Measurements from ENCODE around the gene PTS. TPM values are rescaled to one million over a fixed set of nuclear protein-coding genes. Genes with fewer than 3 reads are reported as not detected.

PTS gene
- total and polyA plus RNA-seq, 9 of the 15 experiments (the other 6 are each of a cell fraction or from before 2014, with no cell fraction given): 27.1 to 72.7 (median 41.1) TPM

DNA sequence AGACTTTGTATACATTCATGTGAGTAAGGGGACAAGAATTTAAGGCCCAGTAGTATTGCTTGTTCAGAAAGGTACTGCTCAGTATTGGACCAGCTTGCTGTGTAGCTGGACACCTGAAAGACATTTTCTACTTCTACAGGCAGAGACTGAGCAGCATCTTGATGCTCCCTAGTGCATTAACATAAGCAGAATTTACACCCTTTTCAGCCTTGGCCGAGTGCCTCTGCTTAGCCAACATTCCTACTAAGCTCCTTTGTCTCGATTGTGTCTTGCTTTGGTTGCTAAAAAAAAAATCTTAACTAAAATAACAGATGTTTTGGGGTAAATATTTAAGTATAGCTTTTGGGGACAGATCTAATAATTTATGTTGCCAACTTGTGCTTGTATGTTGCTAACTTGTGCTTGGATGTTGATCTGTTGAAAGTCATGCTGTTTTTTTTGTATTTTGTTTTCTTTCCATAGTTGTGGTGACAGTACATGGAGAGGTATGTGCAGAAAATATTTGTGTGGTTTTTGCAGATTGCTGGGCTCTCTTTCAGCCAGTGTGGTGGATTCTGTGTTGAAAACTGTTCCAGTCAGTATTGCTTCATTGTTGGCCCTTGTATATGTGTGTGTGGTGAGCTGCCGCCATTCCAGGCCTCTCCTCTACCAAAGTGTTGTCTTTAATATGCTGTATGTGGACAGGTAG is 3.7 kb downstream of the PTS start (continued):
- TF ChIP-seq MTA2 (IDR thresholded peaks at IDR 0.05; ENCODE audit: low read depth): no peak

DNA sequence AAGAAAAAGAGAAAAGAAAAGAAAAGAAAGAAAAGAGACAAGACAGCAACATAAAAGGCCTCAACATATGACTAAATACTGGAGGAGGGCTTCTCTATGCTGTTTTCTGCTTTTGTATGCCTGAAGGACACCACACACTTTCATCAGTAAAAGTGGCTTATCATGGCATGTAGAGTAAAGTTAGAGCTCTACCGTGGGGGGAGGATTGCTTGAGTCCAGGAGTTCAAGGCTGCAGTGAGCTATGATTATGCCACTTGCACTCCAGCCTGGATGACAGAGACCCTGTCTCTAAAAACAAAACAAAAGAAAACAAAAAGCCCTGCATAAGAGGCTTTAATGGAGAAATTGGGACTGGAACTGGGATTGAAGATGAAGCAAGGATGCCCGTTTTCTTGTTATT is 5.7 kb downstream of the PTS start:
- peaks cover 0 to 5% of the 10 kb centered on the region in 2 experiments; a peak in 2 of 5 replicates for H3K4me1 ChIP-seq (replicated peaks in 1 of 2; ENCODE audit: control insufficient read depth in 2 of 2, insufficient read depth in 2 of 2, low read length in 2 of 2)
- TF ChIP-seq, protein P1, sequence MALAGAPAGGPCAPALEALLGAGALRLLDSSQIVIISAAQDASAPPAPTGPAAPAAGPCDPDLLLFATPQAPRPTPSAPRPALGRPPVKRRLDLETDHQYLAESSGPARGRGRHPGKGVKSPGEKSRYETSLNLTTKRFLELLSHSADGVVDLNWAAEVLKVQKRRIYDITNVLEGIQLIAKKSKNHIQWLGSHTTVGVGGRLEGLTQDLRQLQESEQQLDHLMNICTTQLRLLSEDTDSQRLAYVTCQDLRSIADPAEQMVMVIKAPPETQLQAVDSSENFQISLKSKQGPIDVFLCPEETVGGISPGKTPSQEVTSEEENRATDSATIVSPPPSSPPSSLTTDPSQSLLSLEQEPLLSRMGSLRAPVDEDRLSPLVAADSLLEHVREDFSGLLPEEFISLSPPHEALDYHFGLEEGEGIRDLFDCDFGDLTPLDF (CRISPR knock-in tag; IDR thresholded peaks at IDR 0.05): no peak
- no peak for TF ChIP-seq TEAD4 (IDR thresholded peaks at IDR 0.05; ENCODE audit: low read length)
- no peak for TF ChIP-seq TEAD4 (CRISPR knock-in tag; IDR thresholded peaks at IDR 0.05; ENCODE audit: borderline replicate concordance)
- no peak for TF ChIP-seq HDAC6 (IDR thresholded peaks at IDR 0.05; ENCODE audit: low read depth, low read length)
- TF ChIP-seq ZSCAN29 (IDR thresholded peaks at IDR 0.05): no peak
- TF ChIP-seq, protein P2, sequence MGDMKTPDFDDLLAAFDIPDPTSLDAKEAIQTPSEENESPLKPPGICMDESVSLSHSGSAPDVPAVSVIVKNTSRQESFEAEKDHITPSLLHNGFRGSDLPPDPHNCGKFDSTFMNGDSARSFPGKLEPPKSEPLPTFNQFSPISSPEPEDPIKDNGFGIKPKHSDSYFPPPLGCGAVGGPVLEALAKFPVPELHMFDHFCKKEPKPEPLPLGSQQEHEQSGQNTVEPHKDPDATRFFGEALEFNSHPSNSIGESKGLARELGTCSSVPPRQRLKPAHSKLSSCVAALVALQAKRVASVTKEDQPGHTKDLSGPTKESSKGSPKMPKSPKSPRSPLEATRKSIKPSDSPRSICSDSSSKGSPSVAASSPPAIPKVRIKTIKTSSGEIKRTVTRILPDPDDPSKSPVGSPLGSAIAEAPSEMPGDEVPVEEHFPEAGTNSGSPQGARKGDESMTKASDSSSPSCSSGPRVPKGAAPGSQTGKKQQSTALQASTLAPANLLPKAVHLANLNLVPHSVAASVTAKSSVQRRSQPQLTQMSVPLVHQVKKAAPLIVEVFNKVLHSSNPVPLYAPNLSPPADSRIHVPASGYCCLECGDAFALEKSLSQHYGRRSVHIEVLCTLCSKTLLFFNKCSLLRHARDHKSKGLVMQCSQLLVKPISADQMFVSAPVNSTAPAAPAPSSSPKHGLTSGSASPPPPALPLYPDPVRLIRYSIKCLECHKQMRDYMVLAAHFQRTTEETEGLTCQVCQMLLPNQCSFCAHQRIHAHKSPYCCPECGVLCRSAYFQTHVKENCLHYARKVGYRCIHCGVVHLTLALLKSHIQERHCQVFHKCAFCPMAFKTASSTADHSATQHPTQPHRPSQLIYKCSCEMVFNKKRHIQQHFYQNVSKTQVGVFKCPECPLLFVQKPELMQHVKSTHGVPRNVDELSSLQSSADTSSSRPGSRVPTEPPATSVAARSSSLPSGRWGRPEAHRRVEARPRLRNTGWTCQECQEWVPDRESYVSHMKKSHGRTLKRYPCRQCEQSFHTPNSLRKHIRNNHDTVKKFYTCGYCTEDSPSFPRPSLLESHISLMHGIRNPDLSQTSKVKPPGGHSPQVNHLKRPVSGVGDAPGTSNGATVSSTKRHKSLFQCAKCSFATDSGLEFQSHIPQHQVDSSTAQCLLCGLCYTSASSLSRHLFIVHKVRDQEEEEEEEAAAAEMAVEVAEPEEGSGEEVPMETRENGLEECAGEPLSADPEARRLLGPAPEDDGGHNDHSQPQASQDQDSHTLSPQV (IDR thresholded peaks at IDR 0.05): no peak
- no peak for TF ChIP-seq ZKSCAN8 (CRISPR knock-in tag; IDR thresholded peaks at IDR 0.05)
- TF ChIP-seq, protein P3, sequence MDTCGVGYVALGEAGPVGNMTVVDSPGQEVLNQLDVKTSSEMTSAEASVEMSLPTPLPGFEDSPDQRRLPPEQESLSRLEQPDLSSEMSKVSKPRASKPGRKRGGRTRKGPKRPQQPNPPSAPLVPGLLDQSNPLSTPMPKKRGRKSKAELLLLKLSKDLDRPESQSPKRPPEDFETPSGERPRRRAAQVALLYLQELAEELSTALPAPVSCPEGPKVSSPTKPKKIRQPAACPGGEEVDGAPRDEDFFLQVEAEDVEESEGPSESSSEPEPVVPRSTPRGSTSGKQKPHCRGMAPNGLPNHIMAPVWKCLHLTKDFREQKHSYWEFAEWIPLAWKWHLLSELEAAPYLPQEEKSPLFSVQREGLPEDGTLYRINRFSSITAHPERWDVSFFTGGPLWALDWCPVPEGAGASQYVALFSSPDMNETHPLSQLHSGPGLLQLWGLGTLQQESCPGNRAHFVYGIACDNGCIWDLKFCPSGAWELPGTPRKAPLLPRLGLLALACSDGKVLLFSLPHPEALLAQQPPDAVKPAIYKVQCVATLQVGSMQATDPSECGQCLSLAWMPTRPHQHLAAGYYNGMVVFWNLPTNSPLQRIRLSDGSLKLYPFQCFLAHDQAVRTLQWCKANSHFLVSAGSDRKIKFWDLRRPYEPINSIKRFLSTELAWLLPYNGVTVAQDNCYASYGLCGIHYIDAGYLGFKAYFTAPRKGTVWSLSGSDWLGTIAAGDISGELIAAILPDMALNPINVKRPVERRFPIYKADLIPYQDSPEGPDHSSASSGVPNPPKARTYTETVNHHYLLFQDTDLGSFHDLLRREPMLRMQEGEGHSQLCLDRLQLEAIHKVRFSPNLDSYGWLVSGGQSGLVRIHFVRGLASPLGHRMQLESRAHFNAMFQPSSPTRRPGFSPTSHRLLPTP (IDR thresholded peaks at IDR 0.05; ENCODE audit: borderline replicate concordance, extremely low read depth, insufficient read length): no peak
- no peak for TF ChIP-seq ELF1 (tag; IDR thresholded peaks at IDR 0.05)
- no peak for TF ChIP-seq NR2C1 (IDR thresholded peaks at IDR 0.05)
- no peak for TF ChIP-seq NR2C1 (tag; IDR thresholded peaks at IDR 0.05)
- TF ChIP-seq CREBBP (IDR thresholded peaks at IDR 0.05; ENCODE audit: low read depth, low read length): no peak

More for the DNA sequence above, 5.7 kb downstream of the PTS start:
- H3K4me3 ChIP-seq: no peak overlapping the region
- no peaks in the 10 kb centered on the region for H3K27me3 ChIP-seq (ENCODE audit: control insufficient read depth in 2 of 2, insufficient read depth in 2 of 2, low read length in 2 of 2)
- H3K36me3 ChIP-seq (ENCODE audit: control insufficient read depth, insufficient read depth, low read length): peaks cover 72% of the 10 kb centered on the region
- BruUV-seq (replicated peaks): no TSS peak
- H3K4me2 ChIP-seq (ENCODE audit: insufficient read depth, low read length): no peak overlapping the region
- intact Hi-C loops (cut with micrococcal nuclease) (no loop called here), in situ Hi-C loops (cut with MboI) (no loop called here)
- POLR2A ChIA-PET: no interaction called here
- H3K9me1 ChIP-seq (ENCODE audit: control insufficient read depth, insufficient read depth, low read length): no peaks in the 10 kb centered on the region
- ATAC-seq (no peak), DNase-seq (ENCODE audit: extremely low read depth in 1 of 4, low spot score in 3 of 4) (no peak), FAIRE-seq (no peak)
- no peak overlapping the region for H3K9ac ChIP-seq (ENCODE audit: insufficient read depth in 1 of 2, low read depth in 2 of 2, low read length in 2 of 2)
- peaks cover 17% of the 10 kb centered on the region for H3K79me2 ChIP-seq (ENCODE audit: control insufficient read depth, insufficient read depth, low read length)
- no peaks in the 10 kb centered on the region for H4K20me1 ChIP-seq (replicated peaks; ENCODE audit: control insufficient read depth, insufficient read depth, low read length)
- 72% methylated on average over 2 of the region's 2 CpGs for WGBS (ENCODE audit: insufficient coverage, low coverage, missing lambda C conversion rate)
- H3K27ac ChIP-seq (ENCODE audit: extremely low read depth, low read depth, low read length): no peak overlapping the region
- H2AFZ ChIP-seq (ENCODE audit: low read depth, low read length): no peak overlapping the region
- H3K9me3 ChIP-seq (replicated peaks; ENCODE audit: control insufficient read depth, insufficient read depth, low read depth, low read length): no peaks in the 10 kb centered on the region
- CTCF ChIA-PET (ENCODE audit: low intra/inter-chr PET ratio): no interaction called here

Data from K562 (cell line).